NCI-H774 (cell line): ENCODE data around the gene CEP170.

Source experiments
- DNase-seq: peaks from one replicate; lab custom pipeline; 2025; lab: John Stamatoyannopoulos, UW

Gene CEP170

DNA sequence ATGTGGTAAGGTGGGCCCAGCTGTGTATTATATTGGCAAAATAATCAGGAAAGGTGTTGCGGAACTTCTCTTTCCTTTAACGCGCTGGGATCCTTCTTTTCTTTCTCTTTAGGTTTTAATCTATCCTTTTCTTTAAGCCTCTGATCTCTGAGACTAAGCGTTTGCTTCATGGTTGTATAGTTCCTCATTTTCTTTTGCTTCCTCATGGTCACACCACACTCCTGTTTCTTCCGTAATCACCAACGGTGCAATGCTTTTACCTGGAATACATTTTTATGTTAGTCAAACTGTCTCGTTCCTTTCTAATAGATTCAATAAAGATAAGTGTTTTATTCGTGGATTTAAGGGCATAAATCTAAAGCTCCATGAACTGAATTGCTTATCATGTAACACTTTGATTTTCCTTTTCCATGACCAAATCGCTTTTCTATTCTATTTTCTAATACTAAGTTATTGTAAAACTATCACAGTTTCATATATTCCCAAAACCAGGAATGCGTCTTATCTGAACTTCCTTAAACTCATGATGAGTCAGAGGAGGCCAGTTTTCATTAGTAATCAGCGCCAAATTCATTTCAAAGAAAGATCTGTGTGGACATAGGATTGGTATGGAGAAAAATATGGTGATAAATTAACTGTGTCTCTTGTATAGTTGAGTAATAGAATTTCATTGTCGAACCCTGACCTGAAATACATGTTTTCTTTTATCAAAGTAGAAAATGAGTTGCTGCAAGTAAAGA, 13.0 kb upstream of the CEP170 start:
- DNase-seq, result no peak

DNA sequence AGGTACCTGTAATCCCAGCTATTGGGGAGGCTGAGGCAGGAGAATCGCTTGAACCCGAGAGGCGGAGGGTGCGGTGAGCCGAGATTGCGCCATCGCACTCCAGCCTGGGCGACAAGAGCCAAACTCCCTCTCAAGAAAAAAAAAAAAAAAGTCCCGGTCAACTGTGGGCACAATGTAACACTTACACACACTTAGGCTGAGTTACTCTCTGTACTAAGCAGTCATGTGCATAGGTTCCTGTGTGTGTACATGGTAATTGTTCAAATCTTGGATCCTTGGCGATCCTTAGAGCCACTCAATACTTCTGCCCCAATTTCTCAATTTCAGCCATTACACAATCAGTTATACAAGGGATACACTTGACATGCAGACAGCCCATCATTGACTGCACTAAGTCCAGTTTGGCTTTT, 12.4 kb upstream of the CEP170 start:
- DNase-seq, result no peak

- no peak for DNase-seq
These were observed 11.2 kb upstream of the CEP170 start for GRCh38 chr1:243266231-243266630.

- no peak for DNase-seq
These were observed 9.6 kb upstream of the CEP170 start for GRCh38 chr1:243264717-243265116.

GRCh38 chr1:243261390-243261789, 6.3 kb upstream of the CEP170 start:
- DNase-seq, result no peak

GRCh38 chr1:243260221-243260880, 5.3 kb upstream of the CEP170 start:
- DNase-seq, result no peak

DNA sequence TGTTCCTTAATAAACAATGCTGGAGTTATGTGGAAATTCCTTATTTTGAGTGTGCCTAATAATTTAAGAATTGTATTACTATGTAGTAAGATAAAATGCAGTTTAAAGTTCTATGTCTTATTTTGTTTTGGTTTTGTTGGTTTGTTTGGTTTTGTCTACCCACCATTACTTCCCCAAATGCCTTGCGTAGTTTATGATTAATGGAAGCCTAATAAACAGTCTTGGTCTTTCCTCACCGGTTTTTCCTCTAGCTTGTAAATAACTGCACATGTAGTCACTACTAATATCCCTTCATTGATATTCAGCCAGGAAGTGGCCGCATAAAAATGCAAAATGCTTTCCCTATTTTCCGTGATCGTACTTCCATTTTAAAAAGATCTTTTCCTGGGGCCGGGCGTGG, 3.6 kb upstream of the CEP170 start:
- no peak for DNase-seq

DNA sequence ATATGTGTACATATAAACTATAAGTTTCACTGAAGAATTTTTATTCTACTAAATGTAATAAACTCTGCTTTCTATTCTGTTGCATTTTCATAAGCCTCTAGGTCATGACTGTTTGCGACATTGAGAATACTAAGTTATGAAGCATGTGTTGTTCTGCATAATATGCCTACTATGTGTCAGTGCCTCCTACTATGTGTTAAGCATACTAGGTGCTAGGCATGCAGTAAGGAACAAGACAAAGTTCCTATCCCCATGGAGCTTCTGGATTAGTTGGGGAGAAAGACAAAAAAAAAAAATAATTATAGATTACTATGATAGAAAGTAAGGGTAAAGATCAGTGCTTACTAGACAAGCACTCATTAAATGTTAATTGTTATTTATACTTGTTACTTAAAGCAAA, 2.1 kb upstream of the CEP170 start:
- no peak for DNase-seq

DNA sequence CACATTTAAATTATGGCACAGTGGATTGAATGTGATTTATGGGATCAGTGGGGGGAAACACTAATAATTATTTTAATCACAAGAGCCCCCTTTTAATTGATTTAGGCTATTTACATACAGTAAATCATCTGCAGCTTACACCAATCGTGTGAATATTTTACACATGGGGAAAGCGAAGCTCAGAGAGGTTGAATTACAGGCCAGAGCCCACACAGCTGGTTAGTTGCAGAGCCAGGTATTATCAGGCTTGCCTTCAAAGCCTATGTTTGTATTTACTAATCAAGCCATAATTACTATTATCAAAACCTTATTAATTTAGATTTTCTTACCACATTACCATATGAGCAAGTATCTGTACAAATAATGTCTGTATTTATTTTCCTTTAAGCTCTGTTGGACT, 1.5 kb upstream of the CEP170 start:
- no peak for DNase-seq

- DNase-seq, result peak; percentile 99
These were observed 871 bp upstream of the CEP170 start, which contains the start of gene SDCCAG8 for GRCh38 chr1:243255791-243256512. TSS of gene SDCCAG8 (plus strand) at chr1:243256041. CDS start at chr1:243256174, 133 bp downstream.

GRCh38 chr1:243254233-243254926, 701 bp downstream of the CEP170 start:
- DNase-seq, result peak; percentile 55

DNA sequence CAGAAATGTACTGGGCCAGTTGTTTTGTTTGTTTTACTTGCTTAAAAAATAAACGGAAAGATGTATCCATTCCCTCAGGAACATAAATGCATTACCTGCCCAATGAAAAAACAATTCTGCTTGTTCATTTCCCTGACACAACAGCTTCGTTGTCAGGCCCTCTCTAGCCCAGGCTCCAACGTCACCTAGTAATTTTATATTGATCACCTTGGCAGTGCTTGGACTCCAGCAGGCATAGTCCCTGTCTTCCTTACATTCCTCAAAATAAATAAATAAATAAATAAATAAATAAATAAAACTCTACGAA, 1.2 kb downstream of the CEP170 start:
- peak; percentile 41 for DNase-seq

DNA sequence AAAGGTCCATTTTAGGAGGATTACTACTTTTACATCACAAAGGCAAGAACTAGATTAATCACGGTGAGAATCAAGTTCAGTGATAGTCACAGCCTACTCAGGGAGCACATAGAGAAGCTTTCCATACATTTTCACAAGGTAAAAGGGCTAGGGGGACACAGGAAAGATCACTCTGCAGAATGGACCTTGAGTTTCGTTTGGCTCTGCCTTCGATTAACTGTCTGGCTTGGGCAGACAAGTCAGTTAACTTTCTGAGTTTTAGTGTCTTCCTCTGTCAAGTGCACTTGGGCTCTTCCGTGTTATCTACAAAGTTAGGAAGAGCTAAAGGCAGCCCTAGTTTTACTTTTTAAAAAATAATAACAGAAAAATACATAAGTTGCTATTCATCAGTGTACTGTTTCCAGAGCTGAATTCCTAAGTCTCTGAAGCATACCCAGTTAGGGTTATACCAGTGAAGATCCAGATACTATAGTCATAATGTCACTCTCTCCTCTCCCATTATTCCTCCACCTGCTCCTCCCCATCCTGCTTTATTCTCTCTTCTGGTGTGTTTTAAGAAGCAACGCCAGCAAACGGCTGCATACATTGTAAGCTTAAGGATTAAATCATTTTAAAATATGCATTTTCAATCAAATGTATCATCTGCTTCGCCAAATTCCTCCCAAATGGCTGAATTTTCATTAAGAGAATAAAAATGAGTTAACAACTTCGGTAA, 1.7 kb downstream of the CEP170 start:
- DNase-seq, result no peak

DNA sequence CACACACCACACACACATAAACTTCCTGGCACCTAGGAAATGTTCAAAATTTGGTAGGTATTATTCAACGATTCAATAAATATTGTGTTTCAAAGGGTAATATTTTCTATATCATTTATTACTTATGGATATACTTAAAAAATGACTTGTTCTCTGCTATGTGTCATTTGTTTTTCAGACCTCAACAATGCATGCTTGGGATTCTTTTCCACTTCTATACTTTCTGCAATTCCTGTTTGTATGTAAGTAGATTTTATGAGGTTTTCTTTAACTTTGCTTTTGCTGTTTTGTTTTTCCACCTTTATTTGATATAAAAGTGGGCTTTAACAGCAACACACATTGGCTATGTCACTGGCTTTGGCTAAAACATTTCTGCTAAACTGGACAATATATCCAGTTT, 3.5 kb downstream of the CEP170 start:
- DNase-seq, result no peak

GRCh38 chr1:243250102-243250501, 5.0 kb downstream of the CEP170 start:
- no peak for DNase-seq

DNA sequence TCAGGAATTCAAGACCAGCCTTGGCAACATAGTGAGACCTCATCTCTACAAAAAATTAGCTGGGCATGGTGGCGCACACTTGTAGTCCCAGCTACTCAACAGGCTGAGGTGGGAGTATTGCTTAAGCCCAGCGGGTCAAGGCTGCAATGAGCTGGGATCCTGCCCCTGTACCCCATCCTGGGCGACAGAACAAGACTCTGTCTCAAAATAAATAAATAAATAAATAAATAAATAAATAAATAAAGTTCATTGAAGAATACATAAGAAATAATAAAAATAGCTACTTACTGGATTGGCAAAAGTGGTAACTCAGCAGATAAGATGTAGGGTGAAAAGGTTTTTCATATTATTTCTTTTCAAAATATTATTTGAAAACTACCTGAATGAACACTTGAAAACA, 5.9 kb downstream of the CEP170 start:
- no peak for DNase-seq

DNA sequence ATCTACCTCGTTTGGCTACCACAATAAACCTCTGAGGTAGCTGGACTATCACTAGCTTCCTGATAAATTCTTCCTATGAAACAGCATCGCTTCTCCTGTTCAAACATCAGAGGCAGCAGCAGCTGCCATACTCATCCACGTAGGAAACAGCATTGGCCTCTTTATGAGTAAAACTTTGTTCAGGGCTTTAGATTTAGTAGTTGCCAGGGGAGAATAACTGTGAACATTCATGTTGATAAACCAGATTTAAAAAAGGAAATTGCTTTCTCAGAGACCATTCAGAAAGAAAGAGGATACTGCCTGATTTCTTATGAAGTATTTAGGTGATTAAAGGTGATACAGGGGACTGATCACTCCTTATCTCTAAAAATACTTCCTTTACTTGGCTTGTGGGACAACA, 7.2 kb downstream of the CEP170 start:
- DNase-seq, result no peak

DNA sequence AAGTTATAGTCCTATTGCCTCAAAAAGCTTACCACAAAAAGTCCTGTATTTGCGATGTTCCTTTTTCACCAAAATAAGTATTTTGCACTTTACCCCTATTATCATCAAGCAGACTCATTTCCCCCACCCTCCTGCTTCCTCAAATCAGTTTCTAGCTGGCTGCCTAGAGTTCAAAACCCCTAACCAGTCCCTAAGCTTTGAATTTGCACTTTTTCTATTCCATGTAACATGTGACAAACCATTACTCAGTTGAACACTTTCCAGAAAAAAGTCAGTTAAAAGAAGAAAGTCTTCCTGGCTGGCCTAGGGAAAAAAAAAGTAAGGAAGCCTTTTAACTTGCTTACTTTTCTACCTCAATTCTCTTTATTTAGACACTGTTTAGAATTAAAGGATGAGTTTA, 8.2 kb downstream of the CEP170 start:
- no peak for DNase-seq

- no peak for DNase-seq
These were observed 10.6 kb downstream of the CEP170 start for GRCh38 chr1:243244432-243244841.

DNA sequence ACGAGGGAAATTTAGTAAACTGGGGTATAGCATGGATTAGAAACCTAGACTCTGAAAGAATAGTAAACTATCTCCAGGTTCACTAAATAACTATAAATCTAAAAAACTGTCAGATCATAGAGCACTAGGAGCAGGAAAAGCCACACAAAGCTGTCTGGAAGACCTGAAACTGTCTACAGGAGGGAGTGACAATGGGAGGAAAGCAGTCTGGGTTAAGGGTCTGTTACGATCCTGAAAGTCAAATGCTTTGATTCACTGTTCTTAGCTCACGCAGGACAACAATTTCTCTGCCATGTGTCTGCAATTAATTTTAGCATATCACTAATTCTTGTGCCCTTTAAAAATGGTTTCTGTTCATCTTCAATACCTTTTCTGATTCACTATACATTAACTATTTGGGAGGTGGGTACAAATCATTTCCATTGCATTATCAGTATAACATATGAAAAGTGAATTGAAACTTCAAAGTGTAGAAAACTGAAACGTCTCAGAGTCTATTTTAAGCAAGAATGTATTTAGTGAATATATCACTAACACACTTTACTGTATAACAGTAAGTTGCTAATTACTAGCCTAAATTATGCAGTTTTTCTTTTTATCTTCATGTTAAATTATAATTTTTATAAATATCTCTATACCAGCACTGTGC, 18.4 kb downstream of the CEP170 start:
- DNase-seq, result no peak

GRCh38 chr1:243234978-243235647, 20.0 kb downstream of the CEP170 start:
- no peak for DNase-seq
